22Rv1 (cell line): ENCODE measurements around the gene AGPAT4.

Experiments used
- CTCF ChIP-seq: fragments of 450-650 bp; IDR thresholded peaks from 2 replicates; pipeline ENCODE4 v1.5.1; 2017; ENCODE audit warnings: mild to moderate bottlenecking
- ZFX ChIP-seq: fragments of 450-650 bp; IDR thresholded peaks from 2 replicates; pipeline ENCODE4 v1.6.1; 2017; ENCODE audit warnings: antibody characterized with exemption, borderline replicate concordance

DNA sequence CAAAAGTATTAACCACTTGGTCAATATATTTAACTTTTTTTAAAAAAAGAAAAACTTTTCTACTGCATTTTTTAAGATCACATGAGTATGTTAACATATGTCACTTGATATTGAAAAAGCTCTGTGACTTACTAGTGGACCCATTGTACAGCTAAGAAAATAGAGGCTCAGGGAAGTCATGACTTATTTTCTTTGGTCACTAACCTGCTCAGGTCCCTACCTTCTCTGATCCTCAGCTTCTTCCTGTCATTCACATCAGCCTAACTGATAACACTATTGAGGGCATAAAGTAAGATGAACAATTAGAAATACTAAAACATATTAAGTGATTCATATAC is 19.8 kb downstream of the AGPAT4 start:
- TF ChIP-seq CTCF (no peak), ZFX (no peak)
